ENCODE data around the gene SESN3. TPM values are rescaled to one million over a fixed set of nuclear protein-coding genes. Genes with fewer than 3 reads are reported as not detected.

Gene SESN3
- total and polyA plus RNA-seq, 11 donors, result 1.0 to 26.5 (median 5.6) TPM

DNA sequence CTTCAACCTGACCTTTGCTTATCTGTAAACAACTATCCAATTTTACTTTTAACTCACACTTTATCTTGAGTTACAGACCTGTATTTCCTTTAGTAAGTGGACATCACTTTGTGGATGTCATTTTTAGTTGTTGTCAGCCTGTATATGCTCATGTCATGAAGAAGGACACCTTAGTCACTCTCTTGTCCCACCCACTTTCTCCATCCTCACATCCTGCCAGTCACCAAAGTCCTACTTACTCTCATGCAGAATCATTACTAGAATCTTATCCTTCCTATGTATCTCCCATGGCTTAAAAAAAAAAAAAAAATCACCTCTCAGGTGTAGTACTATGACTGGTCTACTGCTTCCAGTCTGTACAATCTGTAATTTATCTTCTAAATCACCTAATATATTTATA is 43.3 kb downstream of the SESN3 start:
- DNase-seq (no peak), ATAC-seq (no peak)
- no peak for TF ChIP-seq CTCF (IDR thresholded peaks at IDR 0.05)
- TF ChIP-seq POLR2A (IDR thresholded peaks at IDR 0.05), result no peak
- peaks cover 0 to 68% (median 35%) of the 10 kb centered on the region in 9 donors for H3K36me3 ChIP-seq
- no peaks in the 10 kb centered on the region for H3K27me3 ChIP-seq
- H3K4me3 ChIP-seq, result no peak overlapping the region
- intact Hi-C loops (cut with DNase I), result no loop called here
- no peak overlapping the region for H3K27ac ChIP-seq
- no peaks in the 10 kb centered on the region for H3K9me3 ChIP-seq
- H3K4me1 ChIP-seq, result no peaks in the 10 kb centered on the region

GRCh38 chr11:95182397-95182796 is 48.6 kb downstream of the SESN3 start:
- H3K27ac ChIP-seq, result no peak overlapping the region
- H3K9me3 ChIP-seq, result no peaks in the 10 kb centered on the region
- no peak for ATAC-seq
- peaks cover 0 to 76% (median 58%) of the 10 kb centered on the region in 9 donors for H3K36me3 ChIP-seq
- no peak overlapping the region for H3K4me3 ChIP-seq
- intact Hi-C loops (cut with DNase I), result no loop called here
- no peak for TF ChIP-seq CTCF (IDR thresholded peaks at IDR 0.05)
- TF ChIP-seq POLR2A (IDR thresholded peaks at IDR 0.05), result no peak
- 96 to 100% (median 98%) methylated on average over 2 of the region's 2 CpGs for WGBS, 4 donors
- DNase-seq, result no peak
- no peaks in the 10 kb centered on the region for H3K4me1 ChIP-seq
- H3K27me3 ChIP-seq, result no peaks in the 10 kb centered on the region

- no peaks in the 10 kb centered on the region for H3K9me3 ChIP-seq
- no peak for ATAC-seq
Observed at GRCh38 chr11:95175818-95176380, 55.1 kb downstream of the SESN3 start.

DNA sequence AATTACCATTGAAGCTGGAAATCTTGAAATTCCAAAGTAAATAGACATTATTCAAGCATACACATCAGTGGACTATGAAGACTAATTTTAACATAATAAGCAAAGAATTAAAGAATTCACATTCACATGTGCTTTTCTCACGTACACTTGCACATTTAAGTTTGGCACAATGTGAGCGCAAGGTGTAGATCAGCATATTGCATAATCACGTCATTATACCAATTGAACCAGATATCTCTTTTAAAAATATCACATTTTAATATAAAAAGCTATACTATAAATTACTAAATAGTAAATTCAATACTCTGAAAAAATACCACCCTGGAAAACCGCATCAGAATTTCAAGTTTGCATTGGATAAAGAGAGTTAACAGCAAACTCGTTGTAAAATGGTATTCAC is 60.7 kb downstream of the SESN3 start:
- no peak for DNase-seq
- ATAC-seq, result no peak
- H3K9me3 ChIP-seq, result no peaks in the 10 kb centered on the region
- no peak overlapping the region for H3K27ac ChIP-seq
- 94 to 96% (median 95%) methylated on average over 5 of the region's 5 CpGs for WGBS, 4 donors
- TF ChIP-seq POLR2A (IDR thresholded peaks at IDR 0.05), result no peak
- intact Hi-C loops (cut with DNase I), result loop anchor here in 1 of 10 donors (10.0 kb wide), 1 partner anchor 55 kb away; no protein-coding TSS in a partner anchor
- no peak overlapping the region for H3K4me3 ChIP-seq
- no peaks in the 10 kb centered on the region for H3K27me3 ChIP-seq
- H3K36me3 ChIP-seq, result peaks cover 0 to 64% (median 26%) of the 10 kb centered on the region in 9 donors
- no peaks in the 10 kb centered on the region for H3K4me1 ChIP-seq

More at GRCh38 chr11:95175818-95176380, 55.1 kb downstream of the SESN3 start:
- Histone ChIP-seq H3K4me3 (no peak overlapping the region), H3K4me1 (no peaks in the 10 kb centered on the region), H3K27ac (no peak overlapping the region), H3K27me3 (no peaks in the 10 kb centered on the region), H3K36me3 (peaks cover 0 to 98% (median 69%) of the 10 kb centered on the region in 9 donors)
- DNase-seq, result no peak
- no peak for TF ChIP-seq POLR2A (IDR thresholded peaks at IDR 0.05)
- WGBS, 4 donors, result 61 to 73% (median 70%) methylated on average over 4 of the region's 4 CpGs
- intact Hi-C loops (cut with DNase I), result loop anchor here in 1 of 10 donors (10.0 kb wide), 1 partner anchor 49 kb away; no protein-coding TSS in a partner anchor

DNA sequence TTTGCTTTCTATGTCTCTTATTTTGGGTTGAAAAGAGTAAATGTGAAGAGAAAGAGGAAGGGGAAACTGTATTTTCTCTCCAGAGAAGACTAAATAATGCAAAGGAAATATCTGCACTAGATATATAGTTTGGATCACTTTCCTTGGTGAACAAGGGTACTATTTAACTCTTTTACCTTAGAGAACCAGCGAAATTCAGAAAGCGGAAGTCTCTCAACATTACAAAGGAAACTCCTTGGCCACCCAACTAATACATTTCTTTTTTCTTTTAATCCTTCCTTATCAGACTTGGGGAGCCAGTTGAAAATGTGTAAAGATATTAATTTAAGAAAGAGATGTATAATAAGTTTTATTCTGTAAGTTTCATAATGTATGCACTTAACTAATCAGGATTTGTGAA is 64.2 kb downstream of the SESN3 start:
- H3K9me3 ChIP-seq, result no peaks in the 10 kb centered on the region
- ATAC-seq (no peak), DNase-seq (no peak)
- H3K4me3 ChIP-seq, result no peak overlapping the region
- TF ChIP-seq CTCF (IDR thresholded peaks at IDR 0.05) (no peak), POLR2A (IDR thresholded peaks at IDR 0.05) (no peak)
- no peaks in the 10 kb centered on the region for H3K4me1 ChIP-seq
- intact Hi-C loops (cut with DNase I), result loop anchor here in 2 of 10 donors (10.0 kb wide), 2 partner anchors 48 to 198 kb away; no protein-coding TSS in a partner anchor
- H3K27ac ChIP-seq, result no peak overlapping the region
- 94 to 96% (median 94%) methylated on average over 2 of the region's 2 CpGs for WGBS, 4 donors
- no peaks in the 10 kb centered on the region for H3K27me3 ChIP-seq
- H3K36me3 ChIP-seq, result peaks cover 0 to 37% (median 0%) of the 10 kb centered on the region in 9 donors
